Measurements from ENCODE around the gene SLC3A2.

Gene SLC3A2

DNA sequence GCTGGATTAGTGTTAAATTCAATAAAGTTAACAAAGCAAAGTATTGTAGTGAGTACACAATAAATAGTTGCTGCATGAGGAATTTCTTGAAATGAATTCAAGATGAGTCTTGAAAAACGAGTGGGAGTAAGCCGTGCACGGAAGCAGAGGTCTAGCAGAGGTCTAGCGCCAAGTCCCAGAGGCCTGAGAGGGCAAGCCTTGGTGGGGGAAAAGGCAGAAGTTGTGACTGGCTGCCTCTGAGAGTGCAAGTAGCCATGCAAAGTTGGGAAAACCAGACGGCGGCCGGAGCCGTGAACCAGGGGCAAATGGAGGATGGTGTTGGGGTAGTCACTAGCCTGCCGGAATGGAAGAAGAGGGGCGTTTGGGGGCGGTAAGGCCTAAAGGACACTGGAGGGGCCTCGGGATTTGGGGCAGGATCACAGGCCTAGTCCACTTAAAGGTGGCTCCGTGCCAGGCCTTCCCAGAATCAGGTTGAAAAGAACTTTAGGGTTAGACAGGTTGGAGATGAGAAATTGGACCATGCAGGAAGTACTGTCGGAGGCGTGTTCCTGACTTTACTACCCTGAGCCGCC lies 379 bp upstream of the SLC3A2 start:
- DNase-seq (ENCODE audit: low spot score) = no peak

DNA sequence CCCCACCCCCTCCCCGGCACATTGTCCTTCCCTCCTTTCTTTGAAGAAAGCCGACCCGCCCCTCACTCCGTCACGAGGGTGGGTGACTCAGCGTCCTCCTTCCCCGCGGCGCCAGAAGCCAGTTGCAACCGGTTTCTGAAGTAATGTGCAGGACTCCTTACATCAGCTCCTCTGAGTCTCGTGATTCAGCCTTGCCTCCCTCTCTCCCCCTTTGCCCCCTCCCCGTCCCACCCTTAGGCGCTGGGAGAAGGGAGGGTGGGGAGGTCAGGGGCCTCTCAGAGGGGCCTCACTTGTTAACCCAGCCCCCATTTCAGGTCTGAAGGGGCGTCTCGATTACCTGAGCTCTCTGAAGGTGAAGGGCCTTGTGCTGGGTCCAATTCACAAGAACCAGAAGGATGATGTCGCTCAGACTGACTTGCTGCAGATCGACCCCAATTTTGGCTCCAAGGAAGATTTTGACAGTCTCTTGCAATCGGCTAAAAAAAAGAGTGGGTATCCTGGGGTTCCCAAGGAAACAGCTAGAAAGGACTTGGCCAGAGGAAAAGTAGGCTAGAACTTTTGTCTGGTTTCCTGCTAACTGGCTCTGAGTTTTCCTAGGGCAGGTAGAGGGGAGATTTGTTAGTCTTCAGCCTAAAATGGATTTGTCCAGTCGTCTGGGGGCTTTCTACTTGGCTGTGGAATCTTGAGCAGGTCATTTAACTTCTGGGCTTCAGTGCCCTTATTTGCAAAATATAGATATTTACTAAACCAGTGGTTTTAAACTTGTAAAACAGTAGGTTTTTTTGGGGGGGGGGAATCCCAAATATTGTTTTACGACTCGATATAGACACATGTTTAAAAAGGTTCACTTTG lies 1.1 kb downstream of the SLC3A2 start:
- DNase-seq (ENCODE audit: low spot score) = peak; percentile 92

DNA sequence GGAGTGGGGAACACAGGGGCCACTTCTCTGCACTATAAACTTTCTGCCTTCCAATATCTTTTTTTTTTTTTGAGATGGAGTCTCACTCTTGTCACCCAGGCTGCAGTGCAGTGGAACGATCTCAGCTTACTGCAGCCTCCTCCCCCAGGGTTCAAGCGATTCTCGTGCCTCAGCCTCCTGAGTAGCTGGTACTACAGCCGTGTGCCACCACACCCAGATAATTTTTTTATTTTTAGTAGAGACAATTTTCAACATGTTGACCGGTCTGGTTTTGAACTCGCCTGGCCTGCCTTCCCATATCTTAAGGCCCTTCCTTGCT lies 1.7 kb downstream of the SLC3A2 start:
- DNase-seq (ENCODE audit: low spot score) = no peak

DNA sequence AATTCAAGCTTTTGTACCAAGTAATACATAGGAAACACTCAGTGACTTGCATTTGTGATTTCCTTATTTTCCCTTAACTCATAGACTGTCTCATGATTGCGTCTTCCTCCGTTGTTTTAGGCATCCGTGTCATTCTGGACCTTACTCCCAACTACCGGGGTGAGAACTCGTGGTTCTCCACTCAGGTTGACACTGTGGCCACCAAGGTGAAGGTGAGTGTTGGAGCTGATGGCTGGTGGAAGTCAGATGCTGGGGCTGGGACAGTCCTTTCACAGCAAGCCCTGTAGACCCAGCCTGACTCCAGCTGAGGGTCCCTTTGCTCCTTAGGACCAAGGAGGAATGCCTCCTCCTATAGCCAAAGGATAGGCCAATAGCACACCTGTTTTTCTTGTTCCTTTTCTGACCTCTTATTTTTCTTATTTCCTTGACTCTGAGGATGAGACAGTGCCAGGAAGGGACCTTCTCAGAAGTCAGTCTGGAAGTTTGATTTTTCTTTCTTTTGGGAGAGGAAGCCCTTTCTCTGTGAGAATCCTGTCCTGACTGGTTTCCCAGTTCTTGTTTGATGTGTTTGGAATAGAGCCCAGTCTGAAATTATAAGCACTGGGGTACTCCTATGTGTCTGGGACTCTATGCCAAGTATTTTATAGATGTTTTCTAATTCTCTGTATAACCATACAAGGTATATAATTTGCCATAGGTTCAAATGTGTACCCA lies 2.2 kb downstream of the SLC3A2 start:
- no peak for DNase-seq (ENCODE audit: low spot score)

DNA sequence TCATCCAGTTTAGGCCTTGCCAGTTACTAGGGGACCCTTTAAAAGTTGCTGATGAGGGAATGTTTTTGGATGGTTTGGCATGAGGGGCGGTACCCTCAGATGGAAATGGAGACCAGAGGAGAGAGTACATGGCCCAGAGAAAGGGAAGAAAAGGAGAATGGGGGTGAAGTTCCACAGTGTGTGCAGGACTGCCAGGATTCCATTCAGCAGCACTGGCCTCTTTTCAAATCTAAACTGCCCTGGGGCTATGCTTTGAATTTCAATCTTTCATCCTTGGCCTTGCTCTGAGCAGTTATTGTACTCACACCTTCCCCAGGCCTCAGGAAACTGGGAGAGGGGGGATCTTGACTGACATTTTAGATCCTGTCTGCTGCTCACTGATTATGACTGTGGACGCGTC lies 3.0 kb downstream of the SLC3A2 start:
- DNase-seq (ENCODE audit: low spot score) = no peak

DNA sequence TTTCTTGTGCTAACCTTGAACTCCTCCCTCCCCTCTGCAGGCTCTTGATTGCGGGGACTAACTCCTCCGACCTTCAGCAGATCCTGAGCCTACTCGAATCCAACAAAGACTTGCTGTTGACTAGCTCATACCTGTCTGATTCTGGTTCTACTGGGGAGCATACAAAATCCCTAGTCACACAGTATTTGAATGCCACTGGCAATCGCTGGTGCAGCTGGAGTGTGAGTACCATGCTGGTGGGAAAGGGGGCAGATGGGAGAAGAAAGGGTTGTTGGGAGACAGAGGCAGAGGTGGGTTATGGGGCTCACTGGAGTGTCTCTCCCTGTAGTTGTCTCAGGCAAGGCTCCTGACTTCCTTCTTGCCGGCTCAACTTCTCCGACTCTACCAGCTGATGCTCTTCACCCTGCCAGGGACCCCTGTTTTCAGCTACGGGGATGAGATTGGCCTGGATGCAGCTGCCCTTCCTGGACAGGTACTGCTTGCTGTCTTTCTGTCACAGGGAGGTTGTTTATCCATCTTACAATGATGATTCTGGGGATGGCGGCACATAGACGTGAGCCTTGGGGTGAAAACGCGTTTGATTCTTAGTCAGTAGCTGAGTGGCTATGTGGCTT lies 4.5 kb downstream of the SLC3A2 start:
- no peak for DNase-seq (ENCODE audit: low spot score)

DNA sequence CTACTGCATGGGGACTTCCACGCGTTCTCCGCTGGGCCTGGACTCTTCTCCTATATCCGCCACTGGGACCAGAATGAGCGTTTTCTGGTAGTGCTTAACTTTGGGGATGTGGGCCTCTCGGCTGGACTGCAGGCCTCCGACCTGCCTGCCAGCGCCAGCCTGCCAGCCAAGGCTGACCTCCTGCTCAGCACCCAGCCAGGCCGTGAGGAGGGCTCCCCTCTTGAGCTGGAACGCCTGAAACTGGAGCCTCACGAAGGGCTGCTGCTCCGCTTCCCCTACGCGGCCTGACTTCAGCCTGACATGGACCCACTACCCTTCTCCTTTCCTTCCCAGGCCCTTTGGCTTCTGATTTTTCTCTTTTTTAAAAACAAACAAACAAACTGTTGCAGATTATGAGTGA lies 7.7 kb downstream of the SLC3A2 start:
- no peak for DNase-seq (ENCODE audit: low spot score)

DNA sequence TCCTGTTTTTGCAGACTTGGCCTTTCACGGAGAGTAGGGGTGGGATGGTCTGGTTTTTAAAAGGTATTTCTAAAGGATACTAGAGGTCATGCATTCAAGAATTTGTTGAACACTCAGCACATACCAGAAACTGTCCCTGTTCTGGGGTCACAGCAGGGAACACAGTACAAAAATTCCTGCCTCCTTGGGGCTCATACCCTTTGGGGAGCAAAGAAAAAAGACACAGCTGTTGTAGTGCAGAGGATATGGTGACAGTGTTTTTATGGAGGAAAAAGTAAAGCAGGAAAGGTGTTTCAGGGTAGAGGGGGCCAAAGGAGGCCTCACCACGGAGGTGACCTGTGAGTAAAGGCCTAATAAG lies 8.4 kb downstream of the SLC3A2 start:
- DNase-seq (ENCODE audit: low spot score) = no peak

DNA sequence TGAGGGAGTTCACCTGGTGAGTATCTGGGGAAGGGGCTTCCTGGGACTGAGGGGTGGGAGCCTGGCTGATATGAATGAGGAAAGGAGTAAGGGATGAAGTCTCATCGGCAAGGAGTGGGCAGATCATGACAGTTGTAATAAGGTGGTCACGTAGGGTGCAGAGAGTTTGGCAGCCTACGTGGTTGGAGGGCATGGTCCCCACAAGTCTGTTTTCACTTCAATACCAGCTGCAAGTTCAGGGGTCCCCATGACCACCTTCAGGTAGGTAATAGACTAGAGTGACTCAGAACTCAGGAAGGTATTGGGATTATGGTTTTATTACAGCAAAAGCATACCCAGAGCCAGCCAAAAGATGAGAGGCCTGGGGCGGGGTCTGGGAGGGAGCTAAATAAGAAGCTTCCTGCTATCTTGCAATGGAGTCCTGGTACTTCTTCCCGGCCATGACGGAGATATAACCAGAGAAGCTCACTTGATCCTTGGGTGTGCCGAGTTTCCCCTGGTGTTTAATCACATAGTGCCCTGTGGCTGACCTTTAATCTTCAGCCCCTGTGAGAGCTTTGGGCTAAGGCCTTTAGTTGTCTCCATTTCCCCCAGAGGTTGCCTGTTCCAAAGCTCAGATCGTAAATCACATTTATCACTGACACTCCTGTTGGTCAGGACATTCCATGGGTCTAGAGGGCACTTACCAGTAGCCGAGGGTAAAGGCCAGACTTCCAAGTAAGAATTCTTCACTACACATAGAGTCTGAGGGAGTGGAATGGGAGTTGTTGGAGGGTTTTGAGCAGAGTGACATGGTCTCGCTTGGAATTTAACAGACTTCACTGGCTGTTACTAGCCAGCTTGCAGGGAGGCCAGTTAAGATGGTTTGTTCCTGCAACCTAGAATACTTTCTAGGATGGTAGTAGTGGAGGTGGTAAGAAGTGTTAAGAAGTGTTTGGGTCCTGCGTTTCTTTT lies 9.1 kb downstream of the SLC3A2 start:
- DNase-seq (ENCODE audit: low spot score) = no peak

DNA sequence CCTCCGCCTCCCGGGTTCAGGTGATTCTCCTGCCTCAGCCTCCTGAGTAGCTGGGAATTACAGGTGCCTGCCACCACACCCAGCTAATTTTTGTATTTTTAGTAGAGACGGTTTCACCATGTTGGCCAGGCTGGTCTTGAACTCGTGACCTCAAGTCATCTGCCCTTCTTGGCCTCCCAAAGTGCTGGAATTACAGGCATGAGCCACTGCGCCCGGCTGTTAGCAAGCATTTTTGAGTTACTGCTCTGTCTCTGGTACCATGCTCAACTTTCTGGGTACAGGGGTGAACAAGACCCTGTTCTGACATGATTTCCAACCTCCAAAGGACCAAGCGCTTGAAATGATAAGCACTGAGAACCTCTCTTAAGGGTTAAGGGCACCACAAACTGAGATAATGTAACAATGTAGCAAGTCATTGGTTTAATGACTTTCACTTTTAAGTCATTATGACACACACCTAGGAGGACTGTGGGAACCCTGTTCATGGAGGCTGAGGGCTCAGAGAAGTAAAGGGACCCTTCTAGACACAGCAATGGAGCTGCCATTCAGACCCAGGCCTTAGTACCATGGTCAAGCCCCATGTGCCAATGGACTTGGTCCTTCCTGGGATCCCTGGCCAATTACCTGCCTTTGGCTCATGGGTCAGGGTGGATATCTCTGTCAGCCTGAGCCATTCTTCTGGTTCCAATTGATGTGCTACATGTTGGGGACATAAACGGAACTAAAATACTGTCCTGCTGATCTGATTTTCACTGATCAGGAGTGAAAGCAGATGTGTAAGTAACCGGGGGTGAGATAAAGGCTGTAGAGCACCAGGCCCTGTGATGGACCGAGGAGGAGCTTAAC lies 11.6 kb downstream of the SLC3A2 start:
- DNase-seq (ENCODE audit: low spot score) = no peak

DNA sequence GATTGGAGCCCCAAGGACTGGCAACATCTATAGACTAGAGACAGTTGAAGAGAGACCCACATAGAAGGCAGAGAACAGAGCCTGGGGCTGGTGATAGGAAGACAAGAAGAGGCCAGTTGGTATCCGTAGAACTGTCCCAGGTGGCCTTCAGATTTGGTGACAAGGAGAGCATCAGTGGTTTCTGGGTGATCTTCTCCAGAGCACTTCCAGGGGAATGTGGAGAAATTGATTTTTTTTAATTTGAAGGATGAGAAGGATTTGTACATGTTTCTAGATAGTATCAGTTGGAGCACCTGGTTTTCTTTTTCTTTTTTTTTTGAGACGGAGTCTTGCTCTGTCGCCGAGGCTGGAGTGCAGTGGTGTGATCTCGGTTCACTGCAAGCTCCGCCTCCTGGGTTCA lies 14.8 kb downstream of the SLC3A2 start:
- no peak for DNase-seq (ENCODE audit: low spot score)

DNA sequence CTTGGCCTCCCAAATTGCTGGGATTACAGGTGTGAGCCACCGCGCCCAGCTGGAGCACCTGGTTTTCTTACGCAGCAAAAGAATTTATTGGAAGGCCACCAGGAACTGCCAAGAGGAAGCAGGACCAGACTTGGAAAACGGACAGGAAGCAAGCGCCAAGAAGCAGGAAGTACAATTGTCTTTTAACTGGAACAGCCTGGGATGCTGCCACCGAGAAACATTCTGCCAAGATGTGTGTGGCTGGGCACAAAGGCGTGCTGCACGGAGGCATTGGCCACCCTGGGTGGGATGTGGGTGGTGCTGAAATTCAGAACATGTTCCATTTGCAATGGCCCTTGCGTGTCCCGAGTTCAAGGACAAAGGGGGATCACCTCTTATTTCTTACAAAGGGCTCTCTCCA lies 15.4 kb downstream of the SLC3A2 start:
- no peak for DNase-seq (ENCODE audit: low spot score)

DNA sequence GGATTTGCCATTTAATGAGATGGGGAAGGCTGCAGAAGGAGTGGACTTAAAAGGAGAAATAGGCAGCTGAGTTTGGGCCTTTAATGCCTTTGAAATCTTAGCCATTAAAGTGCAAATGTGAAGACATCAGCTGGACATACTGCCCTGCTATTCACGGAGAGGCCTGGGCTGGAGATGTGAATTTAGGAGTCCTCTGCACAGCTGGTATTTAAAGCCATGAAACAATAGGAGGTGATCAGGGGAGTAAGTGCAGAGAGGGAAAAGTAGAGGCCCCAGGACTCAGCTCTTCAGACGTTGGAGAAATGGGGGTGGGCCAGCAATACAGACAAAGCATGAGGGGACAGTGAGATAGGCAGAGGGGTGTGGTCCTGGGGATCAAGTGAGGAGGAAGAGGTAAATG lies 16.6 kb downstream of the SLC3A2 start:
- no peak for DNase-seq (ENCODE audit: low spot score)

DNA sequence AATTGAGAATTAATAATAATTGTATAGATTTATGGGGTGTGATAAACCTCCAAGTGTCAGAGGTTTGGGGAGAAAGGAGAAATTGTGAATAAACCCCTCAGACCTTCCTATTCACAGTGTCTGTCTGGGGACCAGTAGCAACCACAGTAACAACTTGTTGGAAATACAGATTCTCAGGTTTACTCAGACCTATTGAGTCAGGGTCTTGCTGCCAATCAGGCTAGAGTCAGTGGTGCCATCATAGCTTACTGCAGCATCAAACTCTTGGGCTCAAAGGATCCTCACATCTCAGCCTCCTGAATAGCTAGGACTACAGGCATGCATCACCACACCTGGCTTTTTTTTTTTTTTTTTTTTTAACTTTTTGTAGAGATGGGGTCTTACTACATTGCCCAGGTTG lies 17.3 kb downstream of the SLC3A2 start:
- DNase-seq (ENCODE audit: low spot score) = no peak

DNA sequence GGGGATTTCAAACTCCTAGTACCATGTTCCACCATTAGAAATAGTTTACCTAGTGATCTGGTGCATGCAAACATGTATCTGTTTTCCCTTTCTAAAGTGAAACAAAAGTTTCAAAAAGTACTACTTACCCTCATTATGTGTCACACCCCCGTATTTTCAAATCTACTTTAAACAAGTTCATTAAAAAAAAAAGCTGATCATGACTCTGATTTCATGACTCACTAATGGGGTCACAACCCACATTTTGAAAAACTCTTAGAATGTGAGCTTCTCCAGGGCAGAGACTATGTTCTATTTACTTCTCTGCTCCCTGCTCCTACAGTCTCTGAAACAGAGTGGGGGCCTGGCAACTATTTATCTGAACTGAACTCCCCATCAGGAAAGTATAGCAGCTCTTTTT lies 22.2 kb downstream of the SLC3A2 start:
- DNase-seq (ENCODE audit: low spot score) = no peak

DNA sequence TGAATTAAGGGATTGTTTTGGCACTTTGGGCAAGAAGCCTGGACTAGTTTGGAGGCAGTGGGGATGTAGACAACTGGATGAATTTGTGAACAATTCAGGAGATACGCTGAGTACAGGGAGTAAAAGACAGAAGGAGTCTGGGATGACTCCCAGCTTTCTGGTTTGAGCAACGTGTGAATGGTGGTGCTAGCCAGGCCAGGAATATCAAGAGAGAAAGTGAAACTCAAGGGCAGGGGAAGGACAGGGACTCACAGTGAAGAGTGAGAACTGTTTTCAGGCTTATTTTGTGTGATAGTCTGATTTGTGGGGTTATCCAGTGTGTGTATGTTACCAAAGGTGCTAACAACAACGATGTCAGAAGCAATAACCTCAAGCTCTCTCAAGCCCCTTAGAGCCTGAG lies 24.6 kb downstream of the SLC3A2 start:
- DNase-seq (ENCODE audit: low spot score) = no peak

DNA sequence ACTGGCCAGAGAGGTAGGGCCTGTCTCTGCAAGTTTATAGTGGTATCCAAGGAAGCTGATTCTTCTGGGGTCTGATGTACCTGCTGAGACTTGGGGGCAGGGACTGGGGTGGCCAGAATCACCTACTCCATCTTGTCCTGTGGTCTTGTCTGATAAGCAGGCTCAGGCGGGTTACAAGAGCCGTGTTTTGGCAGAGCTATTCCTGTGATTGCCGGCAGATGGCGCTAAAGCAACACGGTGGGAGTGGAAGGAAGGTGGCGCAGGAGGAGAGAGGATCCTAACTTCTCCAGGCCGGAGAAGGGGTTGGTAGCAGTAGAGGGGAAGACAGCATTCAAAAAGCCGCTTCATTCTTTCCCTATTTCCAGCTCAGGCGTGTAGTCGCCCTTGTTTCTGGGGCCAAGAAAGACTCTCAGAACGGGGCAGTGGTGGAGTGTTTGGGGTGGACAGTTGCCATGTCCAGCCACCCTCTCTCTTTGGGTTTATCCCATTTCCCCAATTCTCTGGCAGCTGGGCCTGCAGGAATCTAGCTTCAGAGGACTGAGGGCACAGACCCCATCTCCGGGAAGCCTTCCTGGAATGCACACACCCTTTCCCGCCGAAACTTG lies 25.3 kb downstream of the SLC3A2 start:
- DNase-seq (ENCODE audit: low spot score) = peak; percentile 73

DNA sequence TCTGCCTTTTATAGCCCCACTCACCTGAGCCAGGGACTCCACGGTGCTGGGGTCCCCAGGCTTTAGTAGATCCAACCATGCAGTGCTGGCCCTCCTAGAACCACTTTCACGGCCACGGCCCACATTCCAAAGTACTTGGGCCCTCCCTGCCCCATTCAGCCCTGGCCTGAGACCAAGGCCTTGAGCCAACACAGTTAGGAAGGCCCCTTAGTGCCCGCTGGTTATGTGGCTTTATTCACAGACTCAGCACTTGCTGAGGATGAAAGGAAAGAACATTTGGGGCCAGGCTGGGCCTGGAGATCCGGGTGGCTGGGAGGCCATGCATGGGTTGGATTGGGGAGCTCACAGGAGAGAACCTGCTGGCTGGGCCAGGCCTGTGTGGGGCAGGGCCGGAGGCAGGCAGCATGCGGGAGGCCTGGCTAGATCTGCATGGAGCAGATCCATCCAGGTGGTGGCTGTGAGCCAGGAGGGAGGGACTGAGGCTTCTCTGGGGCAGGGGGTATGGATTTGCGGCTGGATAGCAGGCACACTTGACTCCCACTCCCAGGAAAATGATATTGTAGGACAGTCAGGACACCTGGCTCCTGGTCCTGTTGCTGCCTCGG lies 27.9 kb downstream of the SLC3A2 start:
- no peak for DNase-seq (ENCODE audit: low spot score)

DNA sequence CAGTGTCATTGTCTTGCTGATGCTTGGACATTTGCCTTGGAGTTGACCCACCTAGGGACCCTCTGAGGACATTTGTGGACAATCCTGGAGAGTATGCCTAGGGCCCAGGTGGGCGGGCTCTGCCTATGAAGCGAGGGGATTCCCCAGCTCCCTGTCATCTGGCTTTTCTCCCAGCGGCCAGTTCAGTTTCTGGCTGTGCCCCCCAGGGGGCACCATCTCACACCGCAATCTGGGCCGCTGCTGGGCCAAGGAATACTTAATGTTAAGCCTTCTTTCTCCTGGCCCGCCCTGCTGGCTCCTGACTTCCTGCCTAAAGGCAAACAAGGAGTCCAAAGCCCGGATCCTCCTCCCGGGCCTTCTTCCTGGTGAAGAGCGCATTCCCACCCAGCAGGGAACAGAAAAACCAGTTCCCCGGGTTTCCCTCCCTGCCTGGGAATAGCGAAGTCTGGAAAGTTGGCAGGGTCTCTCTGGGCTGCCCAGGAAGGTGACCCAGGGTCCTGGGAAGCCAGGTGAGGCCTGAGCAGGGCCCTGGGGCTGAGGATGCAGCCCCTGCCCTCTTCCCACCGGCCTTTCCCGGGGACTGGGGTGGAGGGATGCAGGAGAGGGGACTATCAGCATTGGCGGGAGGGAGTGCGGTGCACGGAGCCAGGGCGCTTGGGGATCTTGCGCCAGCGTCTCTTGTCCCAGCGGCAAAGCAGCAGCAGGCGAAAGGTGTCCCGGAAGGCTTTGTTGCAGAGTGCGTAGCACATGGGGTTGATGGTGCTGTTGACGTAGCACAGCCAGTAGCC lies 28.6 kb downstream of the SLC3A2 start:
- no peak for DNase-seq (ENCODE audit: low spot score)

Measured in CD4-positive, alpha-beta T cell treated with Interleukin-6 at 100 ng/mL for 8 hours (primary cell).